WI38 (cell line): ENCODE data around the gene TMEM258.

ENCODE experiments used
- H3K4me3 ChIP-seq: 2 replicates; pipeline ENCODE4 v1.5.1; 2011; ENCODE audit warnings: low read depth, mild to moderate bottlenecking, control low read depth, low read length
- CTCF ChIP-seq: IDR thresholded peaks from 2 replicates; pipeline ENCODE4 v1.5.1; 2012; ENCODE audit warnings: low read depth, mild to moderate bottlenecking, control low read depth, low read length

The TMEM258 gene

DNA sequence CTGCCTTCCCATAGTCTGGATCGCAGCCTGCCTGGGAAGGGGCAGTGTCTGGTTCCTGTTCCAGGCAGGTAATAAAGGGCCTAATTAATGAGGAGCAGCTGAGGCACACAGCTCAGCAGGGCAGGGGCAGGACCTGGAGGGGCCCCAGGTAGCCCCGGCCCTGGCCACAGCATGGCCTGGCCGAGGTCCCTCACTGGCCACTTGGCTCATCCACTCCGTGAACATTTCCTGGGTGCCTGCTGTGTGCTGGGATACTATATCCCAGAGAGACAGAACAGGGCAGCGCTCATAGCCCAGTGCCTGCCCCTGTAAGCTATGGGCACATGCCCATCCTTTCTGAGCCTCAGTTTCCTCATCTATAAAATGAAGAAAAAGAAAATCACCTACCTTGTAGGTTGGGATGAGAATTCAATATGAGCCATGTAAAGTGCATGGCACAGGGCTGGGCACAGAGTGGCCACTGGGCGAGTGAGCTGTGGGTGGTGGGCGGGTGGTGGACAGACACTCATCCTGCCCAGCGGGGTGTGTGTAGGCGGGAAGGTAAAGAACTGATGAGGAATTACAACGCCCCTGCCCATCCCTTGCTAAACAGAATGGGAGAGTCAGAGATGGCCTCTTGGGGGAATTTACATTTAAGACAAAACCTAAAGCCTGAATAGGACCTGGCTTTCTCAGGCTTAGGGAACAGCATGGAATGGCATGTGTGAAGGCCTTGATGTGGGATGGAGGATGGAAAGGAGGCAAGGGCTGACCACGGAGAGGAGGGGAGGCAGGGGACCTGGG lies 30.8 kb downstream of the TMEM258 start:
- no peak for TF ChIP-seq CTCF
- H3K4me3 ChIP-seq, result no peak overlapping the region

DNA sequence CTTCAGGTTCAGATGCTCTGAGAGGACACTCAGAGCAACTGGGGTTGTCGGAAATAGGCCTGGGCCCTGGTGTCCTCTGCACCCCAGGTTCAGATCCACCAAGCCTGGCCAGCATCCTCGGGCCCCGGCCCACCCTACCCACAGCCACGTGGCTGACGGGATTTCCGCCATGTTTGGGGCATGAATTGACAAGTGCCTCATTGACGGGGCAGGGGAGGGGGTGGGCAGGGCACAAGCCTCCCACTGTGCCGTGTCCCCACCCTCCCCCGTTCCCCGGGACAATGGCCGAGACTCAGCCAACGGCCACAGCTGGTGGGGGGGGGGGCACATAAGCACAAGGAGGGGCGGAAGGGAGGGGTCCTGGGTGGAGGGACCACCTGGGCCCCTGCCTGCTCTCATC lies 31.5 kb downstream of the TMEM258 start:
- no peak overlapping the region for H3K4me3 ChIP-seq
- TF ChIP-seq CTCF, result no peak

DNA sequence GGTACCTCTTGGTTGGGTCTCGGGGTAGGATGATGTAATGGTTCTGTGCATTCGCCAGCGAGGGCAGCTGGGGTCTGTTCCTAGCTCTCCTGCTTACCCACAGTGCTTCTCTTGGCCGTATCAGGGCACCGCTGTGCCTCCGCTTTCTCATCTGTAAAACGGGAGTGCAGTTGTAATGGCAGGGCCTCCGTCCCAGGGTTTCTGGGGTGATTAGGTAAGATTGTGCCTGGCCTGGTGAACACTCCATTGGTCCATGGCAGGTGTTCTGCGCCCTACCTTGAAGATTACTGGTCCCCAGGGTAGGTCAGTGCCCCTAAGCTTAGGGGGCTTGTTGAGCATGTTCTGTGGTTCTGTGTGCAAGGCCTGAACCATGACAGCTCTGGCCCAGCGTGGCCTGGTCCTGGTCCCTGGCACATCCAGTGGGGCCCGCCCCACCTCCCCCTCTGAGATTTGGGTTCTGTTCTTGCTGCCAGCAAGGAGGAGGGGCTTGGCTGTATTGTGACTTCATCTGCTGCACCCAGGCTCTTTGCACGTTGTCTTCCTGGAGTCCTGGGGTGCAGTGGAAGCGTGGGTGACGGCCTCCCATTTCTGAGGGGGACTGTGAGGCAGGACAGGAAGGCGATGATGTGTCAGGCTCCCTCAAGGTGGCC lies 35.1 kb downstream of the TMEM258 start:
- H3K4me3 ChIP-seq, result no peak overlapping the region
- no peak for TF ChIP-seq CTCF

DNA sequence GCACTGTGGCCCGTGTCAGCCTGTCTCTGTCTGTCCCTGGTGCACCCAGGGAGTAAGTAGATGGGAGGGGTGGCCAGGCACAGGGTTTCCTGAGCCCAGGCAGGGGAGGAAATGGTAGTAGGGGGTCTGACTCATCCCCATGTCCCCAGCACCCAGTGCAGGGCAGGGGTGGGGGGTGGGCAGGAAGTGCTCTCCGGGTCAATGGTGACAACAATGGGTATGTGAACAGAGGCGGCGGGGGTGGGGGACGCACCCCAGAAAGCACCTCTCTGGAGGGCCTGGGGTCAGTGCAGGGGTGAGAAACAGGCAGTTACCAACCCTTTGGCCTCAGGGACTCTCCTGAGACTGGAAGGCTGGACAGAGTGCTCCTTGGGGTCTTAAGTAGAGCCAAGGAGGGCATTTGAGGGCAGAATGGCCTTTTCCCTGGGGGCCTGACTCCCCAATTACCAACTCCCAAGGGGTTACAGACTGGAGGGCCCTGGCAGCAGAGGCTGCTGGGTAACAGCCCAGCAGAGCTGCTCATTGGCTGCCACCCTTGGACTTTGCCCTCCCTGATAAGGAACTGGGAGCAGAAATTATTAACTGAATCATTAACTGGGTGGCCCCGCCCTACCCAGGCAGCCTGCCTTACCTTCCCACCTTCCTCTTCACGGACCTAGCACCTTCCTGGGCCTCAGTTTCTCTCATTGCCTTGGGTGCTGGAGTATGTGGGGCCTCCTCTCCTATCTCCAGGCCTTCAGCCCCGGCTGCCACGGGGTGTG lies 35.8 kb downstream of the TMEM258 start:
- H3K4me3 ChIP-seq, result no peak overlapping the region
- TF ChIP-seq CTCF, result no peak

DNA sequence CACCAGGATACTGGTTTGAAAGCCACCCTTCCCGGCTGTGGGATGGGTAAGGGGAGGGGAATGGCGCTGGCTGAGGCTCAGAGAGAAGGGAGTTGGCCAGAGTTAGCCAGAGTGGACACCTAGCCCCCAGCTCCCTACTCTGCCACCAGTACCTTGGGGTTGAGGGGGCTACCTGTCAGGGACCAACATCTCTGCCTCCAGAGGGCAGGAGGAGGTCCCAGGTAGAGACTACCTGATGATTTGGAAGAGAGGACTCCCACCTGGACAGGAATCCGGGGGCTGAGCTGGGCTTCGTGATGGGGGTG lies 36.3 kb downstream of the TMEM258 start:
- TF ChIP-seq CTCF, result no peak
- no peak overlapping the region for H3K4me3 ChIP-seq

DNA sequence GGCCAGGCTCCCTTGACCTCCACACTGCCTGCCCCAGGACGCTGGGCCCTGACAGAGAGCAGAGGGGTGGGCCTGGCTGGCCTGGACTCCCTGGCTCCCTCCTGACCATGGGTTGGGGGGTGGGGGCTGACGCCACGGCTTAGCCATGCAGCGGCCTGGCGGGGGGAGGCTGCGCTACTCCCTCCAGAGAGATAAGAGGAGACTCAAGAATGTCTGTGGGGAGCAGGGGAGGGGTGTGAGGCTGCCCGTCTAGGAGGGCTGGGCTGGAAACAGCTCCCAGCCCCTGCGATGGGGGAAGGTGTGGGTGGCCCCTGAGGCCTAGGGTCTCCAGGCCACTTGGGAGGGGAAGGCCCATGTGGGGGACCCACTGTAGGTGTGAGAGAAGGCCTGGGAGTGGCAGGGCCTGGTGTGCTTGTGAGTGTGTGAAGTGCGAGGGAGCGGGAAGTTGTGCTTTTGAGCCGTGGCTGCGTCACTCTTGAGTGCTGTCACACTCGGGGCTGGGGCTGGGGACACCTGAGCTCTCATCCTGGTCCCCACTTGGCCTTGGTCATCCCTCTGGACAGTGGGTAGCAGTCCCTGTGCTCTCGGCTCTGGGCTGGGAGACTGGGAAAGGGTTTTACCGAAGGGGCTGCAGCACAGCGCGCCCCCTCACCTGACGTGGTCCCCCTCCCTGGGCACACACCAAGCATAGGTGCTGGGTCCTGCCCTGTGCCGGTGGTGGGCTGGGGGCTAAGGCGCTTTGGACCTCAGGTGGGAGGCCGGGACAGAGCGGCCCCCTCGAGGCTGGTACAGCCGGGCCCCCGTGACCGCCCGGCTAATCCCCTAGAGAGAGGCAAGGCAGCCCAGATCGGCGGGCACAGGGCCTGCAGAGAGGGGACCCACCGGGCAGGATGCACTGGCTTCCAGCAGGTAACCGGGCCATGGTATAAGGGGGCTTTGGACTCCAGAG lies 37.6 kb downstream of the TMEM258 start:
- no peak for TF ChIP-seq CTCF
- H3K4me3 ChIP-seq, result no peak overlapping the region
